Hematopoietic multipotent progenitor cell treated with erythropoietin and hydrocortisone succinate and interleukin-3 and kit ligand, for 4 days (in vitro differentiated cells): ENCODE results near the gene NAXE.
A peak's percentile ranks its signal among the peaks of the same experiment; 100 is the strongest.

ENCODE experiments used
- DNase-seq: peaks from one replicate; pipeline ENCODE4 v3.0.0-alpha.2; 2015

The NAXE gene

GRCh38 chr1:156591432-156592157 lies at the start of gene NAXE:
TSS of gene NAXE (plus strand) at chr1:156591776. CDS start at chr1:156591805, 29 bp downstream.
- DNase-seq, result peak; percentile 87

GRCh38 chr1:156543066-156543465 lies 48.5 kb upstream of the NAXE start:
- no peak for DNase-seq

GRCh38 chr1:156544592-156545102 lies 46.9 kb upstream of the NAXE start:
- DNase-seq, result no peak

- no peak for DNase-seq
Measured at GRCh38 chr1:156546267-156546666, 45.3 kb upstream of the NAXE start.

GRCh38 chr1:156547434-156547833 lies 44.1 kb upstream of the NAXE start:
- DNase-seq, result no peak

GRCh38 chr1:156547982-156548381 lies 43.6 kb upstream of the NAXE start:
- no peak for DNase-seq

- DNase-seq, result peak; percentile 14
Measured at GRCh38 chr1:156549390-156549789, 42.2 kb upstream of the NAXE start.

- no peak for DNase-seq
Measured at GRCh38 chr1:156549831-156550230, 41.7 kb upstream of the NAXE start.

- no peak for DNase-seq
Measured at GRCh38 chr1:156550346-156550745, 41.2 kb upstream of the NAXE start.

GRCh38 chr1:156551066-156551643 lies 40.4 kb upstream of the NAXE start:
- no peak for DNase-seq

GRCh38 chr1:156551869-156552268 lies 39.7 kb upstream of the NAXE start:
- no peak for DNase-seq

- no peak for DNase-seq
Measured at GRCh38 chr1:156552518-156552917, 39.1 kb upstream of the NAXE start.

- DNase-seq, result peak; percentile 45
Measured at GRCh38 chr1:156552937-156553336, 38.6 kb upstream of the NAXE start.

- DNase-seq, result no peak
Measured at GRCh38 chr1:156553860-156554485, 37.6 kb upstream of the NAXE start.

GRCh38 chr1:156554971-156555370 lies 36.6 kb upstream of the NAXE start:
- DNase-seq, result no peak

- DNase-seq, result no peak
Measured at GRCh38 chr1:156555715-156556114, 35.9 kb upstream of the NAXE start.

GRCh38 chr1:156556354-156556753 lies 35.2 kb upstream of the NAXE start:
- DNase-seq, result no peak

- no peak for DNase-seq
Measured at GRCh38 chr1:156559086-156559796, 32.3 kb upstream of the NAXE start.

- no peak for DNase-seq
Measured at GRCh38 chr1:156559797-156560385, 31.7 kb upstream of the NAXE start.

- no peak for DNase-seq
Measured at GRCh38 chr1:156560585-156561163, 30.9 kb upstream of the NAXE start.

- DNase-seq, result no peak
Measured at GRCh38 chr1:156565519-156565918, 26.1 kb upstream of the NAXE start.

GRCh38 chr1:156566436-156566835 lies 25.1 kb upstream of the NAXE start:
- no peak for DNase-seq
